ENCODE results near the gene HPCAL1. TPM values are rescaled to one million over a fixed set of nuclear protein-coding genes. Genes with fewer than 3 reads are reported as not detected.

The HPCAL1 gene
- total RNA-seq, 6 experiments from 2014 or later: 23.1 to 68.8 (median 29.1) TPM

- WGBS (ENCODE audit: insufficient coverage, low coverage, low lambda C conversion rate, missing lambda C conversion rate): 92% methylated on average over 5 of the region's 10 CpGs
- ATAC-seq (no peak), DNase-seq (no peak)
- H3K27me3 ChIP-seq: no peaks in the 10 kb centered on the region
- intact Hi-C loops (cut with DNase I): loop anchor here in 1 of 2 donors (5.0 kb wide), 1 partner anchor 276 kb away; no protein-coding TSS in a partner anchor
- peaks cover 0 to 18% (median 4%) of the 10 kb centered on the region in 4 donors for H3K4me1 ChIP-seq
- TF ChIP-seq, protein P1, sequence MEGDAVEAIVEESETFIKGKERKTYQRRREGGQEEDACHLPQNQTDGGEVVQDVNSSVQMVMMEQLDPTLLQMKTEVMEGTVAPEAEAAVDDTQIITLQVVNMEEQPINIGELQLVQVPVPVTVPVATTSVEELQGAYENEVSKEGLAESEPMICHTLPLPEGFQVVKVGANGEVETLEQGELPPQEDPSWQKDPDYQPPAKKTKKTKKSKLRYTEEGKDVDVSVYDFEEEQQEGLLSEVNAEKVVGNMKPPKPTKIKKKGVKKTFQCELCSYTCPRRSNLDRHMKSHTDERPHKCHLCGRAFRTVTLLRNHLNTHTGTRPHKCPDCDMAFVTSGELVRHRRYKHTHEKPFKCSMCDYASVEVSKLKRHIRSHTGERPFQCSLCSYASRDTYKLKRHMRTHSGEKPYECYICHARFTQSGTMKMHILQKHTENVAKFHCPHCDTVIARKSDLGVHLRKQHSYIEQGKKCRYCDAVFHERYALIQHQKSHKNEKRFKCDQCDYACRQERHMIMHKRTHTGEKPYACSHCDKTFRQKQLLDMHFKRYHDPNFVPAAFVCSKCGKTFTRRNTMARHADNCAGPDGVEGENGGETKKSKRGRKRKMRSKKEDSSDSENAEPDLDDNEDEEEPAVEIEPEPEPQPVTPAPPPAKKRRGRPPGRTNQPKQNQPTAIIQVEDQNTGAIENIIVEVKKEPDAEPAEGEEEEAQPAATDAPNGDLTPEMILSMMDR (IDR thresholded peaks at IDR 0.05): no peak
- TF ChIP-seq POLR2A (IDR thresholded peaks at IDR 0.05): no peak
- H3K36me3 ChIP-seq: no peaks in the 10 kb centered on the region
- no peaks in the 10 kb centered on the region for H3K9me3 ChIP-seq
- H3K4me3 ChIP-seq: no peak overlapping the region
- H3K27ac ChIP-seq: no peak overlapping the region
Observed at GRCh38 chr2:10413503-10413902, 110.8 kb downstream of the HPCAL1 start.

- H3K9me3 ChIP-seq: no peaks in the 10 kb centered on the region
Observed at GRCh38 chr2:10413991-10414451, 111.3 kb downstream of the HPCAL1 start.

DNA sequence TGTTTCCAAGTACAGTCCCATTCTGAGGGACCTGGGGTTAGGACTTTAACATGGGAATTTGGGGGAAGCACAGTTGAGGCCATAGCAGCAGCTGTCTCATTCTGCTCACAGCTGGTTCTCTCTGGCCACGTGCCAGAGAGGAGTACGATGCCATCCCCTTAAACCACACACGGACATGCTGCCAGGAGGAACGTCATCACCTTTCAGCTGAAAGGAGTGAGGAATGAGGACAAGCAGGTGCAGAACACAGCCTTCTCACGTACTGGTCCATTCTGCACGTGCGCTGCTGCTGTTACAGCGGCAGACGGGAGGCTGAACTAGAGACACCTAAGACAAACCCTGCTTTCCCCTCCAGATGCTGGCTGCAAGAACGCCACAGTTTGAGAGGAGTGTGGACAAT is 111.9 kb downstream of the HPCAL1 start:
- no peak for TF ChIP-seq POLR2A (IDR thresholded peaks at IDR 0.05)
- TF ChIP-seq, protein P1 (IDR thresholded peaks at IDR 0.05): no peak
- 70% methylated on average over 2 of the region's 10 CpGs for WGBS (ENCODE audit: insufficient coverage, low coverage, low lambda C conversion rate, missing lambda C conversion rate)

More at GRCh38 chr2:10413991-10414451, 111.3 kb downstream of the HPCAL1 start:
- ATAC-seq (peak; percentile 7 to 56 (median 20)), DNase-seq (no peak)
- TF ChIP-seq, protein P1 (IDR thresholded peaks at IDR 0.05): no peak
- TF ChIP-seq POLR2A (IDR thresholded peaks at IDR 0.05): no peak
- Histone ChIP-seq H3K4me1 (peaks cover 0 to 13% (median 2%) of the 10 kb centered on the region in 4 donors), H3K27ac (no peak overlapping the region), H3K4me3 (no peak overlapping the region), H3K36me3 (no peaks in the 10 kb centered on the region), H3K27me3 (no peaks in the 10 kb centered on the region)
- no CpG with 5 or more reads among the region's 7 CpGs for WGBS (ENCODE audit: insufficient coverage, low coverage, low lambda C conversion rate, missing lambda C conversion rate)
- intact Hi-C loops (cut with DNase I): loop anchor here in 1 of 2 donors (5.0 kb wide), 1 partner anchor 277 kb away; no protein-coding TSS in a partner anchor

DNA sequence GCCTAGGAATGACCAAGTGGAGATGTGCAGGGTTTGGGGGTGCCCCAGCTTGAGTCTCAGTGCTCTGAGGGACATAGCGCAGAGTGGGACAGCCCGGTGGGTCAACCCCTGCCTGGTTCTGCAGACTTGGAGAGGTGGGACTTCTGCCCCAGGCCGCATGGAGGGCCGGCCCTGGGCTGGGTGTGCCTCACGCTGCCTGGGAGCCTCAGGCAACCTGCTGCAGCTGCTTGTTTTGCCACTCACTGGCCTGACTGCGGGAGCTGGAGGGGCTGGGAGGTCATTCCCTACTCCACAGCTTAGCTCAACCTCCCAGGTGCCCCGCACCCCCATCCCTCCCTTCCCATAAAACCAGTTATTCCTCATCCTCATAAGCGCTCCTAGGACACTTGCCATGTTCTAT is 112.3 kb downstream of the HPCAL1 start:
- intact Hi-C loops (cut with DNase I): no loop called here
- ATAC-seq (no peak), DNase-seq (no peak)
- Histone ChIP-seq H3K4me1 (peaks cover 0 to 9% (median 0%) of the 10 kb centered on the region in 4 donors), H3K9me3 (no peaks in the 10 kb centered on the region), H3K27me3 (no peaks in the 10 kb centered on the region), H3K4me3 (no peak overlapping the region), H3K27ac (no peak overlapping the region), H3K36me3 (peaks cover 0 to 3% (median 0%) of the 10 kb centered on the region in 4 donors)
- no peak for TF ChIP-seq POLR2A (IDR thresholded peaks at IDR 0.05)
- TF ChIP-seq, protein P1 (IDR thresholded peaks at IDR 0.05): no peak
- WGBS (ENCODE audit: insufficient coverage, low coverage, low lambda C conversion rate, missing lambda C conversion rate): no CpG with 5 or more reads among the region's 8 CpGs

More for the DNA sequence above, 111.9 kb downstream of the HPCAL1 start:
- Histone ChIP-seq H3K27me3 (no peaks in the 10 kb centered on the region), H3K27ac (no peak overlapping the region), H3K4me1 (peaks cover 0 to 9% (median 0%) of the 10 kb centered on the region in 4 donors), H3K36me3 (no peaks in the 10 kb centered on the region), H3K4me3 (no peak overlapping the region), H3K9me3 (no peaks in the 10 kb centered on the region)
- DNase-seq (no peak), ATAC-seq (no peak)
- intact Hi-C loops (cut with DNase I): loop anchor here in 1 of 2 donors (5.0 kb wide), 1 partner anchor 277 kb away; no protein-coding TSS in a partner anchor

Measured in right lobe of liver (tissue), 6 donors.